ENCODE results near the gene SPECC1L.

- TF ChIP-seq POLR2A (IDR thresholded peaks at IDR 0.05; ENCODE audit: low read length) (no peak), GATA1 (IDR thresholded peaks at IDR 0.05; ENCODE audit: low read depth, low read length) (no peak)
Measured at GRCh38 chr22:24225951-24226350, 44.7 kb upstream of the SPECC1L start.
